Cardiac muscle cell (in vitro differentiated cells and primary cell): ENCODE measurements around the gene ZDHHC18. TPM values are rescaled to one million over a fixed set of nuclear protein-coding genes. Genes with fewer than 3 reads are reported as not detected.
A peak's percentile ranks its signal among the peaks of the same experiment; 100 is the strongest.

ENCODE experiments used
- DNase-seq, 2 donors: peaks; one replicate each; pipeline versions ENCODE4 v3.0.0 to v3.0.0-alpha.2; 2010 to 2017; ENCODE audit warnings: low read depth in 1 of 2, low spot score in 1 of 2
- H3K27ac ChIP-seq: fragments of 200-600 bp; sonication (generic); 2 replicates; pipeline ENCODE4 v1.5.1; 2016
- H3K27me3 ChIP-seq: fragments of 200-600 bp; sonication (generic); 2 replicates; pipeline ENCODE4 v1.6.0; 2016; ENCODE audit warnings: control low read depth
- H3K36me3 ChIP-seq: fragments of 200-600 bp; sonication (generic); 2 replicates; pipeline ENCODE4 v1.5.1; 2016; ENCODE audit warnings: control low read depth
- H3K4me1 ChIP-seq: fragments of 200-600 bp; sonication (generic); 2 replicates; pipeline ENCODE4 v1.8.1; 2017; ENCODE audit warnings: low read depth, mild to moderate bottlenecking, mixed run types
- H3K4me3 ChIP-seq: fragments of 200-600 bp; sonication (generic); 2 replicates; pipeline ENCODE4 v1.5.1; 2016; ENCODE audit warnings: mild to moderate bottlenecking
- H3K9me3 ChIP-seq: fragments of 200-600 bp; sonication (generic); 2 replicates; pipeline ENCODE4 v1.5.1; 2017; ENCODE audit warnings: low read depth, mild to moderate bottlenecking, control low read depth
- CTCF ChIP-seq: IDR thresholded peaks from 2 replicates; pipeline ENCODE4 v1.5.1; 2012; ENCODE audit warnings: low read depth, mild to moderate bottlenecking, low read length
- polyA plus RNA-seq: library from polyadenylated mRNA; unstranded; fragments of >200 nt; fragmentation: Nextera tagmentation; extraction: Ambion mirVana; gene quantifications from 2 replicates; pipeline ENCODE4 v1.2.1, GENCODE V29; 2016
- total RNA-seq: library from RNA; depleted of rRNA; stranded (reverse); fragments of >200 nt; gene quantifications from 2 replicates; pipeline ENCODE4 v1.2.3, GENCODE V29; 2016

The ZDHHC18 gene
- total RNA-seq = 16.2 and 16.6 TPM in 2 replicates
- 16.1 and 16.6 TPM in 2 replicates for polyA plus RNA-seq

- Histone ChIP-seq H3K27ac (peak within 1 kb of the TSS; percentile 55), H3K4me3 (peak within 1 kb of the TSS; percentile 95), H3K36me3 (no peaks in the 10 kb centered on the region), H3K27me3 (no peaks in the 10 kb centered on the region), H3K9me3 (no peaks in the 10 kb centered on the region), H3K4me1 (peaks cover 22% of the 10 kb centered on the region)
- DNase-seq = peak; percentile 62 to 85
- peak; percentile 38 for TF ChIP-seq CTCF
These were observed at the start of gene ZDHHC18 for GRCh38 chr1:26826261-26827105. Gene ZDHHC18, plus strand, starts transcription at chr1:26826688. Its CDS starts 117 bp downstream, at chr1:26826805.

- peaks cover 64% of the 10 kb centered on the region for H3K36me3 ChIP-seq
- no peaks in the 10 kb centered on the region for H3K27me3 ChIP-seq
These were observed 47.3 kb upstream of the ZDHHC18 start for GRCh38 chr1:26779098-26779668.

GRCh38 chr1:26780344-26780957 lies 46.0 kb upstream of the ZDHHC18 start:
- DNase-seq = no peak
- TF ChIP-seq CTCF = no peak
- H3K27ac ChIP-seq = peak overlapping the region; percentile 47
- H3K4me1 ChIP-seq = peaks cover 18% of the 10 kb centered on the region
- no peaks in the 10 kb centered on the region for H3K9me3 ChIP-seq
- no peaks in the 10 kb centered on the region for H3K27me3 ChIP-seq
- H3K4me3 ChIP-seq = no peak overlapping the region
- H3K36me3 ChIP-seq = peaks cover 53% of the 10 kb centered on the region

More at GRCh38 chr1:26779098-26779668, 47.3 kb upstream of the ZDHHC18 start:
- H3K4me1 ChIP-seq = peaks cover 14% of the 10 kb centered on the region
- no peak overlapping the region for H3K4me3 ChIP-seq
- DNase-seq = no peak
- no peak for TF ChIP-seq CTCF
- peak overlapping the region; percentile 47 for H3K27ac ChIP-seq
- no peaks in the 10 kb centered on the region for H3K9me3 ChIP-seq

GRCh38 chr1:26781206-26781825 lies 45.2 kb upstream of the ZDHHC18 start:
- DNase-seq = no peak
- H3K9me3 ChIP-seq = no peaks in the 10 kb centered on the region
- peaks cover 26% of the 10 kb centered on the region for H3K4me1 ChIP-seq
- no peak for TF ChIP-seq CTCF
- no peaks in the 10 kb centered on the region for H3K27me3 ChIP-seq
- peak overlapping the region; percentile 48 for H3K27ac ChIP-seq
- H3K36me3 ChIP-seq = peaks cover 45% of the 10 kb centered on the region
- H3K4me3 ChIP-seq = no peak overlapping the region

- Histone ChIP-seq H3K9me3 (no peaks in the 10 kb centered on the region), H3K4me3 (no peak overlapping the region), H3K36me3 (peaks cover 34% of the 10 kb centered on the region), H3K4me1 (peaks cover 37% of the 10 kb centered on the region), H3K27ac (peak overlapping the region; percentile 98), H3K27me3 (no peaks in the 10 kb centered on the region)
- DNase-seq = no peak
- TF ChIP-seq CTCF = no peak
These were observed 43.8 kb upstream of the ZDHHC18 start for GRCh38 chr1:26782521-26783212.
